Stimulated activated CD8-positive, alpha-beta memory T cell treated with anti-CD3 and anti-CD28 coated beads, Interleukin-4, amount 100 ng/mL, for 1 hour (primary cell): Measurements from ENCODE around the gene TUBB4A.
A peak's percentile ranks its signal among the peaks of the same experiment; 100 is the strongest.
"Not testable (repeated sequence)": the region's sequence is repeated elsewhere in the genome, so short reads cannot be mapped to it uniquely, and the experiment has no call there.

Experiments used
- DNase-seq, 2 donors: peaks; one replicate each; pipeline ENCODE4 v3.0.0-alpha.2; 2020; ENCODE audit warnings: low read depth in 2 of 2, low spot score in 1 of 2

Gene TUBB4A

DNA sequence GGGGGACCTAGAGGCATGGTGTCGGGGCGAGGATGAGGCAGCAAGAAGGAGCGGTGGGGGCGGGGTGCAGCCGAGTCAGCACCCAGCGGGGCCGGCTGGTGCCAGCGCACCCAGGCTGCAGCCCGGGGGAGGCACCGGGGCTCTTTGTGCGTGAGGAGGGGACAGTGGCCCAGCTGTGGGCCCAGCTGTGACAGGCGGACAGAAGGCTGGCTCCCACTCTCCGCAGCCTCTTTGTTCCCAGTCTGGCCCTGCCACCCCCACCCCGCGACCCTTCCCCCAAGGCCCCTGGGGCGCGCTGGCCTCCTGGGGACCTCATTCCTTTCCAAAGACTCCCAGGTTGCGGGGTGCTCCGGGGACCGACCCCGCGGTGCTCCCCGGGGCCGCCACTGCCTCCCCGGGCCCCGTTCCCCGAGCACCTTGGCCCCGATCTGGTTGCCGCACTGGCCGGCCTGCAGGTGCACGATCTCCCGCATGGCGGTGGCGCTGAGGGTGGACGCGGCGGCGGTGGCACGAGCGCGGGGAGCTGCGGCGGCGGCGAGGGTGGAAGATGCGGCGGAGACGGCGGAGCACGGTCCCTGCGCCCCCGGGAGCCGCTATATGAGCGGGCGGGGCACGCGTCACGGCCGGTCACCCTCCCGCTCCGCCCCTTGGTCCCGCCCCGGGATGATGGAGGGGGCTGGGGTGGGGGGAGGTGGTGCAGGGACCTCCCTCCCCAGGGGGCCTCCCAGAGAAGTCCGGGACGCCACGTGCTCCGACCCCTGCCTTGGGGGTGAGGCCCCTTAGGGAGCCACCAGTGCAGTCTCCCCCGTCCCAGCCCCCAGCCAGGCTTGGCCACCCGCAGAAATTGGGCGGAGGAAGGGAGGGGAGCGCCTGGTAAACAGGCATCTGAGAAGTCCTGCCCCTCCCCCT is at the start of gene TUBB4A:
TUBB4A (minus strand) TSS at position 570 of the 909 bp plus-strand sequence; CDS start at position 473, 97 bp downstream.
- no peak for DNase-seq

DNA sequence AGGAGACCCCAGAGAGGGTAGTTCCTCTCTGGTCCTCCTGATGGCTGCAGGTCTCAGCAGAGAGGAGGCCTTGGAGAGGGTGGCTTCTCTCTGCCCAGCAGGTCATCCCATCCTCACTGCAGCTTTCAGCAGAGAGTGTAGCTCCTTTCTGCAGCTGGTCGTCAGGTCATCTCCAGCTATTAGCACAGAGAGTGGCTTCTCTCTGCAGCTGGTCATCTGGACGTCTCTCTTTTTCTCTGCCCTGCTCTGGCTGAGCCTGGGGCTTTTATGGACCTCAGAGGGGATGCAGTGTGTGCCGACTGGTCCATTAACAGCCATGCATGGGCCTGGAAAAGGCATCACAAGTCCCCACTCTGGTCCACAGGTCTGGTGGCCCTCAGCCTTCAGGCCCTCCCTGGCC is 49.0 kb upstream of the TUBB4A start:
- no peak for DNase-seq

GRCh38 chr19:6550679-6551078 is 48.6 kb upstream of the TUBB4A start:
- DNase-seq, result not testable (repeated sequence)

GRCh38 chr19:6543866-6544347 is 41.8 kb upstream of the TUBB4A start:
- DNase-seq, result no peak

DNA sequence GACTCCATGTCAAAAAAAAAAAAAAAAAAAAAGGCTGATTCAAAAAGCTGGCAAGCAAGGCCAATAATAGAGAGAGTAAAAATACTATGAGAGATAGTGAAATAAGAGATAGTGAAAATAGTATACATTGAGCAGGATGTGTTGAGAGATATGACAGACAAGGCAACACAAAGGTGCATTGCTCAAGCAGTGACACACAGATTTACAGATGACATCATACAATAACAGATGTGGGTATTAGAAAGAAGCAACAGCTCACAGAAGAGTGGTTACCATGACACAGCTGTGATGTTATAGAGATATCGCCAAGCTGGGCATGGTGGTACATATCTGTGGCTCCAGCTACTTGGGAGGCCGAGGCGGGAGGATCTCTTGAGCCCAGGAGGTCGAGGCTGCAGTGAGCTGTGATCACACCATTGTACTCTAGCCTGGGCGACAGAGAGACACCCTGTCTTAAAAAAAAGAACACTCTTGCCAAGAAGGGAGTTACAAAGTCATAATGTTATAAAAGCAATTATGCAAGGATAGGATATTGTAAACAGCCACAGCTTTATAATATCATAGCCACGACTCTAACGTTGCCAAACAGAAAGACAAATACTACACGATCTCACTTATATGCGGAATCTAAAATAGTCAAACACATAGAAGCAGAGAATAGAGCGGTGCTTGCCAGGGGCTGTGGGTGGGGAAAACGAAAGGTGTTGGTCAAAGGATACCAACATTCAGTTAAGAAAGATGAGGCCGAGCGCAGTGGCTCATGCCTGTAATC is 39.0 kb upstream of the TUBB4A start:
- no peak for DNase-seq

DNA sequence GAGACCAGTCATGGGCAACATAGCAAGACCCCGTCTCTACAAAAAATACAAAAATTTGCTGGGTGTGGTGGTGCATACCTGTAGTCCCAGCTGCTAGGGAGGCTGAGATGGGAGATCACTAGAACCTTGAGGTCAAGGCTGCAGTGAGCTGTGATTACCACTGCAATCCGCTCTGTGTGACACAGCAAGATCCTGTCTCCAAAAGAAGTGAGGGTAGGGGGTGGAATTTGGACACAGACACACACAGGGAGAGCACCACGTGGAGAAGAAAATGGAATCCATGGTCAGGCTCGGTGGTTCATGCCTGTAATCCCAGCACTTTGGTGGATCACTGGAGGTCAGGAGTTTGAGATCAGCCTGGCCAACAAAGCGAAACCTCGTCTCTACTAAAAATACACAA is 37.4 kb upstream of the TUBB4A start:
- DNase-seq, result no peak

DNA sequence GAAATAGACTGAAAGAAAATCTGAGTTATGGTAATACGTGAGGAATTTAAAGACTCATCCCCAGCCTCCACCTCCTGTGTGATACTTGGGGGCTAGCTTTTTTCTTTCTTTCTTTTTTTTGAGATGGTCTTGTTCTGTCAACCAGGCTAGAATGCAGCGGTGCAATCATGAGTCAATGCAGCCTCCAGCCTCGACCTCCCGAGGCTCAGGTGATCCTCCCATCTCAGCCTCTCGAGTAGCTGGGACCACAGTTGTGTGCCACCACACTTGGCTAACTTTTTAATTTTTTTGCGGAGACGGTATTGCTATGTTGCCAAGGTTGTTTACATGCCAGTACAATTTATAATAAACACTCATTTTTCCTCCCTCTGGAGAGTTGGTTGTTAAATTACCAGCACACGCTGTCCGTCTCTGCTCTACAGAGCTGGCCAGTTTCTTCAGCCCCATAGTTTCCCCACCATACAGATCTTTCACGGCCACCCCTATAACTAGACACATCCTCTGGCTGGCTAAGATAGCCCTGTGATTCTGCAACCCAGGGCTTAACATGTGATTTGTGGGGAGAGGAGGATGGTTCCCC is 33.5 kb upstream of the TUBB4A start:
- DNase-seq, result no peak

DNA sequence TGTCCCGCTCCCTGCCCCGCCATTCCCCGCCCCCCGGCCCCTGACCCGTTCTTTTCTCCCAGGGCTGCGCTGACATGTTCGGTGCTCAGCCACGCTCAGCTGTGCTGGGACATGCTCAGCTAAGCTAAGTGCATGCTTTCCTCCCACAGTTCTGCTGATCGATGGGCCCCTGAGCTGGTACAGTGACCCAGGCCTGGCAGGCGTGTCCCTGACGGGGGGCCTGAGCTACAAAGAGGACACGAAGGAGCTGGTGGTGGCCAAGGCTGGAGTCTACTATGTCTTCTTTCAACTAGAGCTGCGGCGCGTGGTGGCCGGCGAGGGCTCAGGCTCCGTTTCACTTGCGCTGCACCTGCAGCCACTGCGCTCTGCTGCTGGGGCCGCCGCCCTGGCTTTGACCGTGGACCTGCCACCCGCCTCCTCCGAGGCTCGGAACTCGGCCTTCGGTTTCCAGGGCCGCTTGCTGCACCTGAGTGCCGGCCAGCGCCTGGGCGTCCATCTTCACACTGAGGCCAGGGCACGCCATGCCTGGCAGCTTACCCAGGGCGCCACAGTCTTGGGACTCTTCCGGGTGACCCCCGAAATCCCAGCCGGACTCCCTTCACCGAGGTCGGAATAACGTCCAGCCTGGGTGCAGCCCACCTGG is 32.5 kb upstream of the TUBB4A start:
- DNase-seq, result no peak

- DNase-seq, result no peak
These were observed 31.8 kb upstream of the TUBB4A start for GRCh38 chr19:6533746-6534418.

DNA sequence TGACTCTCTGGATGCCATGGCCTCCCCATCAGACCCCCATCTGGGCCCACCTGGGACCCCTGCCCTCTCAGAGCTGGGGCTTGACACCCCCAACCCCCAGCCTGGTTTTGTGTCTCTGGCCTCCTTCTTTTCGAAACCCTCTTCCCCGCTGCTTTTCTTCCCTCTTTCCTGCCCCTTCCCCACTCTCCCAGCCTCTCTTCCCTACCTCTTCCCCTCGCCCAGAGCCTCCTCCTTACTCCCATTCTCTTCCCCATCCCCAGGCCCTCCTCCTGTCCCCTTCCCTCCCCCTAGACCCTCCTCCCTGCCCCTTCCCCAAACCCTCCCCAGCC is 30.9 kb upstream of the TUBB4A start:
- no peak for DNase-seq

- no peak for DNase-seq
These were observed 30.3 kb upstream of the TUBB4A start for GRCh38 chr19:6532244-6532999.

DNA sequence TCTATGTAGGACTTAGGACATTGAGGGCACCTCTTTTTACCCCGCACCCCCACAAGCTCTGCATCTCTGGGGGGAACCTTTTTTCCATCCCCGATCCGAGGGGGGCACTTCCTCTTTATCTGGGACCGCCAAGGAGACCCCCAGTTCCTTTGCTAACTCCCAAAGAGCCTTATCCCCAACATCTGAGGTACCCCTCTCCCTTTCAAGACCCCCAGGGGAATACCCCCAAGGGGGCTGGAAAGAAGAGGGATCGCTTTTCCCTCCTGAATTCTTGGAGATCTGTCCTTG is 29.8 kb upstream of the TUBB4A start:
- DNase-seq, result no peak

DNA sequence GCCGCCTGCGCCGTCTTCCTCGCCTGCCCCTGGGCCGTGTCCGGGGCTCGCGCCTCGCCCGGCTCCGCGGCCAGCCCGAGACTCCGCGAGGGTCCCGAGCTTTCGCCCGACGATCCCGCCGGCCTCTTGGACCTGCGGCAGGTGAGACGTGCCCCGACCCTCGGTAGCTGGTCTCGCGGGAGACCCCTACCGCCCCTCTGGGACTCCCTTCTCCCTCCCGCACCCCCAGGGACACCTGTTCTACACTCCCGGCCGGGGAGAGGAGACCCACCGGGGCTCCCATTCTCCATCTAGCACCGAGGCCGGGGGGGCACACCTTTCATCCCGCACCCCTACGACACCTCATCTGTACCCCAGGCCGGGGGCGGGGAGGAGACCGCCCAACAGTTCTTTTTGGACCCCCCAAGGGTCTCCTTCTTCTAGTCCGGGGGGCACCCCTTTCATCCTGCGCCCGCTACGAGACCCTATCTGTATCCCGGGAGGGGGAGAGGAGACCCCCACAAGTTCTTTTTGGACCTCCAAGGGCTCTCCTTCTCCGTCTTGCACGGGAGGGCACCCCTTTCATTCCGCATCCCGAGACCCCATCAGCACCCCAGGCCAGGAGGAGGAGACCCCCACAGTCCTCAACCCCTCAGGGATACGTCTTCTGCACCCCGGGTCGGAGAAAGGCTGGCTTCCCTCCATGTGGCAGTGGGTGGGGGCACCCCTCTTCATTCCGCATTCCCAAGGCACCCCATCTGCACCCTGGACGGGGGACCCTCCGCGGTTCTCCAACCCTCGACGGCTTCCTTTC is 29.2 kb upstream of the TUBB4A start:
- DNase-seq, result no peak

DNA sequence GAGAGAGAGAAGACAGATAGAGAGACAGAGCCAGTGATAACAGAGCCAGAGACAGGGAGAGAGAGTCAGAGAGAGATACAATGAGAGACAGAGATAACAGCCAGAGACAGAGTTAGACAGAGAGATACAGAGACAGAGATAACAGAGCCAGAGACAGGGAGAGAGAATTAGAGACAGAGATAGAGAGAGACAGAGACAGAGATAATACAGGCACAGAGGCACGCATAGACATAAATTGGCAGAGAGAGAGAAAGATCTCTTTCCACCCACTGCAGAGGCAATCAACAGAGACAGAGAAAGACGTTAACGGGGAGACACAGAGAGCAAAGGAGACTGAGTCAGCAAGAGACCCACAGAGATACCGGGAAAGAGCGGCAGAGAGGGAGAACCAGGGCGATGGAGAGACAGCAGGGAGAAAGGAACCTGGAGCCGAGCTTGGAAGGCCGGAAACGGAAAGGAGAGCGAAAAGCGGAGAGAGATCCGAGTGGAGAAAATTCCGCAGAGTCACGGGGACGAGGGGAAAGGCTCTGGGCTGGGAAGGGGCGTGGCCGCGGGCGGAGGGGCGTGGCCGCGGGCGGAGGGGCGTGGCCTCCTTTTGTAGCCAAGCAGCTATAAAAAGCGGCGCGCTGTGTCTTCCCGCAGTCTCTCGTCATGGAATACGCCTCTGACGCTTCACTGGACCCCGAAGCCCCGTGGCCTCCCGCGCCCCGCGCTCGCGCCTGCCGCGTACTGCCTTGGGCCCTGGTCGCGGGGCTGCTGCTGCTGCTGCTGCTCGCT is 28.5 kb upstream of the TUBB4A start, which contains the start of gene TNFSF9:
TNFSF9 (plus strand) TSS at position 641 of the 777 bp plus-strand sequence; CDS start at position 652, 11 bp downstream.
- peak; percentile 69 to 74 for DNase-seq

GRCh38 chr19:6529937-6530385 is 27.9 kb upstream of the TUBB4A start:
- DNase-seq, result no peak

GRCh38 chr19:6529351-6529750 is 27.2 kb upstream of the TUBB4A start:
- DNase-seq, result no peak

DNA sequence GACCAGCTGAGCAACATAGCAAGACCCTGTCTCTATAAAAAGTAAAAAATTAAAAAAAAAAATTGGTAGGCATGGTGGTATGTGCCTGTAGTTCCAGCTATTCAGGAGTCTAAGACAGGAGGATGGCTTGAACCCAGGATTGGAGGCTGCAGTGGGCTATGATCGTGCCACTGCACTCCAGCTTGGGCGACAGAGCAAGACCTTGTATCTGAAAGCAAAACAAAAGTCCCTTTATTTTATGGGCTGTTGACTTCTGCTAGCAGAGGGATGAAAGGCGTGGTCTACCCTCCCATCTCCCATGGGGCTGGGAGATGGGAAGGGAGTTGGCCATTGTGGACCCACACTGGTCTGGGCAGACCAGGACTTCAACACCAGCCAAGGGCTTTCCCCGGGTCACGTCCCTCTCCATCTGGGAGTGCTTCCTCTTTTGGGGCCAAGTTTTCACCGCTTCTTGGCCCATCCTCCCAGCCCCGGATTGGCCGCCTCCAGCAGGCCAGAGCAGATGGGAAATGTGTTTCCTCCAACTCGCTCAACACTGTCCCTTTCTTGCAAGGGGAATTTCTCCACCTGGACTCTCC is 26.5 kb upstream of the TUBB4A start:
- DNase-seq, result no peak

- DNase-seq, result no peak
These were observed 25.9 kb upstream of the TUBB4A start for GRCh38 chr19:6527893-6528543.
